Retinal pigment epithelial cell (primary cell): ENCODE results near the gene GRK3.

Experiments
- DNase-seq: peaks from one replicate; pipeline ENCODE4 v3.0.0-alpha.2; 2010; ENCODE audit warnings: low read depth
- H3K4me3 ChIP-seq: 2 replicates; pipeline ENCODE4 v1.5.1; 2011; ENCODE audit warnings: mild to moderate bottlenecking, low read length, control low read depth, moderate library complexity
- TF ChIP-seq, protein P1 (sequence below): conservative IDR thresholded peaks from 2 replicates; pipeline ENCODE4 v1.5.1; 2011; ENCODE audit warnings: low read depth, low read length, control low read depth, inconsistent platforms

The GRK3 gene

DNA sequence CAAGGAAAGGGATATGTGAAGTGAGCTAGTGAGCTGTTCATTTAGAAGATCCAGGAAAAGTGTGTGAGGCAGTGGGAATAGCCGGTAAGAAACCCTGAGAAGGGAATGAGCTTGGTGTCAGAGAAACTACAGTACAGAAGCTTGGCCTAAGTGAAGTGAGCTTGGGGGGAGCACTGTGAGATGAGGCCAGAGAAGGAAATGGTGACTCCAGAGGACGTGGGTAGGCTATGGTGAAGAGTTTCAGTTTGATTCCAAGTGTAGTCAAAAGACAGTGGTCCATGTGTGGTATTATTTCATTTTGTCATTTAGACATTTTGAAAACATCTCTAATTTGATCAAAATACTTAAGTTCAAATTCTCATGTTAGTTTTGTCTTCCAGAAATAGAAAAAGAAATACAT is 77.2 kb downstream of the GRK3 start:
- no peak overlapping the region for H3K4me3 ChIP-seq
- no peak for DNase-seq
- TF ChIP-seq, protein P1, sequence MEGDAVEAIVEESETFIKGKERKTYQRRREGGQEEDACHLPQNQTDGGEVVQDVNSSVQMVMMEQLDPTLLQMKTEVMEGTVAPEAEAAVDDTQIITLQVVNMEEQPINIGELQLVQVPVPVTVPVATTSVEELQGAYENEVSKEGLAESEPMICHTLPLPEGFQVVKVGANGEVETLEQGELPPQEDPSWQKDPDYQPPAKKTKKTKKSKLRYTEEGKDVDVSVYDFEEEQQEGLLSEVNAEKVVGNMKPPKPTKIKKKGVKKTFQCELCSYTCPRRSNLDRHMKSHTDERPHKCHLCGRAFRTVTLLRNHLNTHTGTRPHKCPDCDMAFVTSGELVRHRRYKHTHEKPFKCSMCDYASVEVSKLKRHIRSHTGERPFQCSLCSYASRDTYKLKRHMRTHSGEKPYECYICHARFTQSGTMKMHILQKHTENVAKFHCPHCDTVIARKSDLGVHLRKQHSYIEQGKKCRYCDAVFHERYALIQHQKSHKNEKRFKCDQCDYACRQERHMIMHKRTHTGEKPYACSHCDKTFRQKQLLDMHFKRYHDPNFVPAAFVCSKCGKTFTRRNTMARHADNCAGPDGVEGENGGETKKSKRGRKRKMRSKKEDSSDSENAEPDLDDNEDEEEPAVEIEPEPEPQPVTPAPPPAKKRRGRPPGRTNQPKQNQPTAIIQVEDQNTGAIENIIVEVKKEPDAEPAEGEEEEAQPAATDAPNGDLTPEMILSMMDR = no peak

DNA sequence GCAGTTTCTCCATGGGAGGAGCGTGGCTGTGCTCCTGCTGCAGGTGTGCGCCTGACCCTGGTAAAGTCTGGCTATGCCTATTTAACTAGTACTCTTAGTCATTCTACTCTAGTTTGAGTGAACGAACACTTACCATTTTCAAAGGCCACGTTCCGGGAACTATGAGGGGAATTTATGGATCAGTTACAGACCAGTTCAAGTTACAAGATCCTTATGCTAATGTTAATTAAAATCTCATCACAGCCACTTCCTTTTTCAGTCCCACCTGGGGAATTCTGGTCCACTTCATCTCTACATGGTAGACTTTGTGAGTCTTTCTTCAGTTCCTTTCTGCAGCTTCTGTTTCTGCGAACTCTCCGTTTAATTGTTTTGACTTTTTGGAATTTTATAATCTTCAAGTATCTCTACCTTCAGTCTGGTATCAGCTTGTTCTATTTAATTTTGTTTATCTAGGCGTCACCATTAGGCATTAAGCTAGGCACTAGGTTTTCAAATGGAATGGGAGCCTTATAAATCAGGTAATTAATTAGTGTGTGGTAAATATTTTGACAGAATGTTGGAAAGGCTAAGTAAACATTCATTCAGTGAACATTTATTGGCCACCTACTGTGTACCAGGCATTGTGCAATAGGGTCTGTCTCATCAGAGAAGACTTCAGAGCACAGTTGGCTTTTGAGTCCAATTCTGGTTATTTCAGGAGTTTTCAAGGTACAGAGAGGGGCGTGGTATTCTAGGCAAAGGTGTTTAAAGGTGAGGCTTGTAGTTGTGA is 78.9 kb downstream of the GRK3 start:
- TF ChIP-seq, protein P1 = no peak
- no peak for DNase-seq
- H3K4me3 ChIP-seq = no peak overlapping the region

DNA sequence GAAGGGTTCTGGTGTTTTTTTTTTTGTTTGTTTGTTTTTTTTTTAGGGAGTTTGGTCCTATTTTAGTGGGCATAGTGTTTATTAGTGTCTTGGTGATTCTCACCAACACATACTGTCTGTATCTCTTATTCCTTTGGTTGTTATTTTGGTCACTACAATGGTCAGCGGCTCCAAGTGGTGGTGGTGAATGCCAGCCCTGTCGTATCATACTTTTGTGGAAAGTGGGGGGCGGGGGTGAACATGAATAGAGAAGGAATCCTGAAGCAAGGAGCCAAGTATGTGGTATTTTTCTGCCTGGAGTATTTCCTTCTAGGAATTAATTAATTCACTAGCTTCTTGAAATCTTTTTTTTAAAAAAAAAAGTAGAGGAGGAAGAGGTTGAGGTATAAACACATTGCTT is 79.6 kb downstream of the GRK3 start:
- no peak for DNase-seq
- TF ChIP-seq, protein P1 = no peak
- no peak overlapping the region for H3K4me3 ChIP-seq

- no peak overlapping the region for H3K4me3 ChIP-seq
- TF ChIP-seq, protein P1 = no peak
- no peak for DNase-seq
Measured at GRCh38 chr22:25645266-25645665, 80.8 kb downstream of the GRK3 start.

GRCh38 chr22:25645964-25646363 is 81.5 kb downstream of the GRK3 start:
- TF ChIP-seq, protein P1 = no peak
- DNase-seq = no peak
- H3K4me3 ChIP-seq = no peak overlapping the region

- no peak for DNase-seq
- H3K4me3 ChIP-seq = no peak overlapping the region
- TF ChIP-seq, protein P1 = no peak
Measured at GRCh38 chr22:25650833-25651232, 86.4 kb downstream of the GRK3 start.

DNA sequence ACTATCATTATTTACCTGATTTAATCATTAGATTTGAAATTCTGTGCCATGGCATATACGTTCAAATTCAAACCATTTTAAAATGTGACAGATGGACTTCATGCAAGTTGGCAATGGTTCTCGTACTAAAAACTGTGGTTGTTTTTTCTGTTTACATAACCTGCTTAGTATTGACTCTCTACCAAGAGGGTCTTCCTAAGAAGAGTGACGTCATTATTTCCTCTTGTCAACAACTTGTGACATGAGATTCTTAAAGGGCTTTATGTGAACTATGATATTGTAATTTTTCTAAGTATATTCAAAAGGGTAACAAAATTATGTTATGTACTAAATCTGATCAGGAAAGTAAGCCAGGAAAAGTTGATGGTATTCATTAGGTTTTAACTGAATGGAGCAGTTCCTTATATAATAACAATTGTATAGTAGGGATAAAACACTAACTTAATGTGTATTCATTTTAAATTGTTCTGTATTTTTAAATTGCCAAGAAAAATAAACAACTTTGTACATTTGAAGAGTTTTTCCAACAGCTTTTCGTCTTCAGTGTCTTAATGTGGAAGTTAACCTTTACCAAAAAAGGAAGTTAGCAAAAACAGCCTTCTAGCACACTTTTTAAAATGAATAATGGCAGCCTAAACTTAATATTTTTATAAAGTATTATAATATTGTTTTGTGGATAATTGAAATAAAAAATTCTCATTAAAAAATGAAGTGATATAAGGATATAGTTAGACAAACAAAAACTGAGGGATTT is 87.0 kb downstream of the GRK3 start:
- no peak overlapping the region for H3K4me3 ChIP-seq
- no peak for DNase-seq

More for the DNA sequence above, 87.0 kb downstream of the GRK3 start:
- TF ChIP-seq, protein P1 = no peak
